Measurements from ENCODE around the gene RITA1. TPM values are rescaled to one million over a fixed set of nuclear protein-coding genes. Genes with fewer than 3 reads are reported as not detected.

RITA1 gene
- total RNA-seq, 1 experiment from 2014 or later: 20.7 TPM

DNA sequence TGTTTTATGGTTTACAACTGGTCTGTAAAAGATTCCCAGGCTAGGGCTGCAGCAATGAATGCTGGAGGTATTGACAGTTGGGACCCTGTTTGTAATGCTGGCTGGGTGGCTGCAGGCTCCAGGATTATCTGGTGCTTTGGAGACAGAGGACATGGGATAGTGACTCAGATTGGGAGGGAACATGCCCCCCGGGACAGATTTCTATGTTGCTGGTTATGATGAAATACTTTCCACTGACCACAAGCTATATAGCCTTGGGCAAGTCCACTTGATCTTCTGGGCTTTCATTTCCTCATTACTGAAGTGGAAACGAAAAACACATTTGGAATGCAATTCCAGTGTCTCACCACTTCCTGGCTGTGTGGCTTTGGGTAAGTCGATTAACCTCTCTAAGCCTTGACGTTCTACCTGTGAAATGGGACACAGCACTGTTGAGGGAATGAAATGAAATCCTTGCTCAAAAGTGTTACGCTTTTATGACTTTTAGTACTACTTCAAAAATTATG, 29.4 kb downstream of the RITA1 start (continued):
- TF ChIP-seq, protein P1, sequence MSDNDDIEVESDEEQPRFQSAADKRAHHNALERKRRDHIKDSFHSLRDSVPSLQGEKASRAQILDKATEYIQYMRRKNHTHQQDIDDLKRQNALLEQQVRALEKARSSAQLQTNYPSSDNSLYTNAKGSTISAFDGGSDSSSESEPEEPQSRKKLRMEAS (IDR thresholded peaks at IDR 0.05): peak; percentile 55; the same call in 1 of the 2 replicates
- TF ChIP-seq JUND (IDR thresholded peaks at IDR 0.05) (peak; percentile 95), SIN3A (IDR thresholded peaks at IDR 0.05; ENCODE audit: low read depth) (peak; percentile 91), POLR2A (IDR thresholded peaks at IDR 0.05; ENCODE audit: borderline replicate concordance, extremely low read depth, insufficient read depth, insufficient read length) (no peak), TCF7L2 (IDR thresholded peaks at IDR 0.05; ENCODE audit: borderline replicate concordance, extremely low read depth, insufficient read depth, insufficient read length) (peak; percentile 14), EZH2 (IDR thresholded peaks at IDR 0.05) (no peak), POLR2AphosphoS5 (IDR thresholded peaks at IDR 0.05; ENCODE audit: low read depth, low read length) (peak; percentile 38; the same call in 1 of the 2 replicates), CBX3 (IDR thresholded peaks at IDR 0.05; ENCODE audit: low read depth) (peak; percentile 93), ELF1 (IDR thresholded peaks at IDR 0.05; ENCODE audit: borderline replicate concordance, low read depth) (no peak; the same call in 1 of the 2 replicates), EZH2phosphoT487 (IDR thresholded peaks at IDR 0.05; ENCODE audit: borderline replicate concordance) (no peak), ZNF274 (IDR thresholded peaks at IDR 0.05; ENCODE audit: low read depth, low read length) (no peak), RAD21 (IDR thresholded peaks at IDR 0.05; ENCODE audit: low read depth) (no peak; the same call in none of the 2 replicates)
- TF ChIP-seq, protein P2, sequence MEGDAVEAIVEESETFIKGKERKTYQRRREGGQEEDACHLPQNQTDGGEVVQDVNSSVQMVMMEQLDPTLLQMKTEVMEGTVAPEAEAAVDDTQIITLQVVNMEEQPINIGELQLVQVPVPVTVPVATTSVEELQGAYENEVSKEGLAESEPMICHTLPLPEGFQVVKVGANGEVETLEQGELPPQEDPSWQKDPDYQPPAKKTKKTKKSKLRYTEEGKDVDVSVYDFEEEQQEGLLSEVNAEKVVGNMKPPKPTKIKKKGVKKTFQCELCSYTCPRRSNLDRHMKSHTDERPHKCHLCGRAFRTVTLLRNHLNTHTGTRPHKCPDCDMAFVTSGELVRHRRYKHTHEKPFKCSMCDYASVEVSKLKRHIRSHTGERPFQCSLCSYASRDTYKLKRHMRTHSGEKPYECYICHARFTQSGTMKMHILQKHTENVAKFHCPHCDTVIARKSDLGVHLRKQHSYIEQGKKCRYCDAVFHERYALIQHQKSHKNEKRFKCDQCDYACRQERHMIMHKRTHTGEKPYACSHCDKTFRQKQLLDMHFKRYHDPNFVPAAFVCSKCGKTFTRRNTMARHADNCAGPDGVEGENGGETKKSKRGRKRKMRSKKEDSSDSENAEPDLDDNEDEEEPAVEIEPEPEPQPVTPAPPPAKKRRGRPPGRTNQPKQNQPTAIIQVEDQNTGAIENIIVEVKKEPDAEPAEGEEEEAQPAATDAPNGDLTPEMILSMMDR (IDR thresholded peaks at IDR 0.05 in 2 of 3, conservative IDR thresholded peaks at IDR 0.05 in 1 of 3; ENCODE audit: borderline replicate concordance in 1 of 3, insufficient read depth in 1 of 3, low read depth in 2 of 3, low read length in 2 of 3): no peak
- TF ChIP-seq, protein P3, sequence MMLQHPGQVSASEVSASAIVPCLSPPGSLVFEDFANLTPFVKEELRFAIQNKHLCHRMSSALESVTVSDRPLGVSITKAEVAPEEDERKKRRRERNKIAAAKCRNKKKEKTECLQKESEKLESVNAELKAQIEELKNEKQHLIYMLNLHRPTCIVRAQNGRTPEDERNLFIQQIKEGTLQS (IDR thresholded peaks at IDR 0.05): no peak; the same call in 1 of the 2 replicates
